Fibroblast of villous mesenchyme (primary cell): ENCODE results near the gene IL15. TPM values are rescaled to one million over a fixed set of nuclear protein-coding genes. Genes with fewer than 3 reads are reported as not detected.

Source experiments
- DNase-seq: peaks from one replicate; pipeline ENCODE4 v3.0.0-alpha.2; 2010; ENCODE audit warnings: low read depth
- H3K4me3 ChIP-seq: 2 replicates; pipeline ENCODE4 v1.5.1; 2011; ENCODE audit warnings: low read depth, mild to moderate bottlenecking, low read length
- CTCF ChIP-seq: IDR thresholded peaks from 2 replicates; pipeline ENCODE4 v1.5.1; 2012; ENCODE audit warnings: low read depth, mild to moderate bottlenecking, low read length; ENCODE audit not compliant: insufficient read depth
- total RNA-seq: library from RNA; depleted of rRNA; stranded (reverse); fragments of >200 nt; gene quantifications from 2 replicates; pipeline ENCODE4 v1.2.3, GENCODE V29; 2012

The IL15 gene
- total RNA-seq, 1 donor = 9.5 TPM

- TF ChIP-seq CTCF = no peak
- peak; percentile 46 for DNase-seq
- H3K4me3 ChIP-seq = no peak overlapping the region
Measured at GRCh38 chr4:141761926-141762325, 125.5 kb downstream of the IL15 start.

- H3K4me3 ChIP-seq = no peak overlapping the region
- TF ChIP-seq CTCF = no peak
- DNase-seq = no peak
Measured at GRCh38 chr4:141763374-141763773, 127.0 kb downstream of the IL15 start.

GRCh38 chr4:141768954-141769353, 132.6 kb downstream of the IL15 start:
- peak; percentile 55 for DNase-seq
- TF ChIP-seq CTCF = no peak
- no peak overlapping the region for H3K4me3 ChIP-seq

GRCh38 chr4:141771889-141772830, 135.8 kb downstream of the IL15 start:
- no peak overlapping the region for H3K4me3 ChIP-seq
- TF ChIP-seq CTCF = no peak
- no peak for DNase-seq

GRCh38 chr4:141772838-141773237, 136.5 kb downstream of the IL15 start:
- no peak for TF ChIP-seq CTCF
- DNase-seq = no peak
- H3K4me3 ChIP-seq = no peak overlapping the region

- no peak overlapping the region for H3K4me3 ChIP-seq
- DNase-seq = no peak
- no peak for TF ChIP-seq CTCF
Measured at GRCh38 chr4:141782205-141782604, 145.8 kb downstream of the IL15 start.
